Astrocyte (in vitro differentiated cells and primary cell): ENCODE data around the gene MIDN. TPM values are rescaled to one million over a fixed set of nuclear protein-coding genes. Genes with fewer than 3 reads are reported as not detected.

Experiments used
- DNase-seq: peaks from one replicate; pipeline ENCODE4 v3.0.0-alpha.2; 2010; ENCODE audit warnings: low read depth
- FAIRE-seq: peaks from 2 replicates; lab custom pipeline; 2011; peaks lifted over from hg19 to GRCh38; lab: Jason Lieb, UNC
- H2AFZ ChIP-seq: 2 replicates; pipeline ENCODE4 v1.6.0; 2012; ENCODE audit warnings: low read depth, low read length, inconsistent platforms
- H3K27ac ChIP-seq: 2 replicates; pipeline ENCODE4 v1.5.1; 2011; ENCODE audit warnings: low read depth, low read length, inconsistent platforms
- H3K27me3 ChIP-seq: 2 replicates; pipeline ENCODE4 v1.6.0; 2011; ENCODE audit warnings: low read length, inconsistent platforms; ENCODE audit not compliant: insufficient read depth
- H3K36me3 ChIP-seq: 2 replicates; pipeline ENCODE4 v1.5.1; 2011; ENCODE audit warnings: low read length, inconsistent platforms; ENCODE audit not compliant: insufficient read depth
- H3K4me1 ChIP-seq: 2 replicates; pipeline ENCODE4 v1.5.1; 2011; ENCODE audit warnings: low read length, inconsistent platforms; ENCODE audit not compliant: insufficient read depth
- H3K4me2 ChIP-seq: 2 replicates; pipeline ENCODE4 v1.6.0; 2012; ENCODE audit warnings: low read length, inconsistent platforms
- H3K4me3 ChIP-seq: 2 replicates; pipeline ENCODE4 v1.5.1; 2011; ENCODE audit warnings: low read depth, mild to moderate bottlenecking, low read length, inconsistent platforms; ENCODE audit not compliant: insufficient read depth
- H3K79me2 ChIP-seq: 2 replicates; pipeline ENCODE4 v1.6.0; 2012; ENCODE audit warnings: mild to moderate bottlenecking, low read length, inconsistent platforms; ENCODE audit not compliant: insufficient read depth
- H3K9ac ChIP-seq: 2 replicates; pipeline ENCODE4 v1.6.0; 2012; ENCODE audit warnings: mild to moderate bottlenecking, low read length, inconsistent platforms
- H3K9me3 ChIP-seq: 2 replicates; pipeline ENCODE4 v1.5.1; 2012; ENCODE audit warnings: low read depth, mild to moderate bottlenecking, low read length, inconsistent platforms; ENCODE audit not compliant: insufficient read depth
- H4K20me1 ChIP-seq: 2 replicates; pipeline ENCODE4 v1.6.0; 2012; ENCODE audit warnings: low read length, inconsistent platforms; ENCODE audit not compliant: insufficient read depth
- H3K27ac Mint-ChIP-seq: one replicate; pipeline ENCODE4 v1.8.0; 2021; ENCODE audit warnings: mild to moderate bottlenecking, mixed read lengths; ENCODE audit not compliant: unreplicated experiment
- H3K27me3 Mint-ChIP-seq: one replicate; pipeline ENCODE4 v1.8.0; 2021; ENCODE audit warnings: low read depth, mixed read lengths; ENCODE audit not compliant: unreplicated experiment
- H3K36me3 Mint-ChIP-seq: one replicate; pipeline ENCODE4 v1.8.0; 2021; ENCODE audit warnings: low read depth, mixed read lengths; ENCODE audit not compliant: unreplicated experiment
- H3K4me1 Mint-ChIP-seq: one replicate; pipeline ENCODE4 v1.8.0; 2021; ENCODE audit warnings: low read depth, mixed read lengths; ENCODE audit not compliant: unreplicated experiment
- H3K4me3 Mint-ChIP-seq: one replicate; pipeline ENCODE4 v1.8.0; 2021; ENCODE audit warnings: mild to moderate bottlenecking, moderate library complexity, mixed read lengths; ENCODE audit not compliant: unreplicated experiment
- H3K9me3 Mint-ChIP-seq: one replicate; pipeline ENCODE4 v1.8.0; 2021; ENCODE audit warnings: mild to moderate bottlenecking, mixed read lengths; ENCODE audit not compliant: unreplicated experiment
- CTCF ChIP-seq: IDR thresholded peaks from 2 replicates; pipeline ENCODE4 v1.5.1; 2011; ENCODE audit warnings: low read depth, mild to moderate bottlenecking, inconsistent platforms, low read length, moderate library complexity; ENCODE audit not compliant: insufficient read depth
- EZH2 ChIP-seq: IDR thresholded peaks from 2 replicates; pipeline ENCODE4 v1.6.1; 2012; ENCODE audit warnings: mild to moderate bottlenecking, low read length, inconsistent platforms; ENCODE audit not compliant: insufficient read depth
- total RNA-seq: library from RNA; stranded (reverse); gene quantifications from 2 replicates; pipeline ENCODE4 v1.2.1, GENCODE V29; 2021

MIDN gene
- total RNA-seq, 1 donor from 2014 or later, result 141 TPM

- H3K4me3 Mint-ChIP-seq, result no peak overlapping the region
- Histone ChIP-seq H3K27ac (no peak overlapping the region), H3K9me3 (no peaks in the 10 kb centered on the region), H3K4me1 (peaks cover 2% of the 10 kb centered on the region), H3K9ac (no peak overlapping the region), H3K79me2 (no peaks in the 10 kb centered on the region), H3K4me3 (no peak overlapping the region), H3K27me3 (peaks cover 5% of the 10 kb centered on the region), H3K36me3 (no peaks in the 10 kb centered on the region), H2AFZ (no peak overlapping the region), H4K20me1 (peaks cover 6% of the 10 kb centered on the region), H3K4me2 (no peak overlapping the region)
- FAIRE-seq (no peak), DNase-seq (no peak)
- TF ChIP-seq EZH2 (no peak), CTCF (no peak)
- peaks cover 6% of the 10 kb centered on the region for H3K27me3 Mint-ChIP-seq
- no peaks in the 10 kb centered on the region for H3K4me1 Mint-ChIP-seq
- no peak overlapping the region for H3K27ac Mint-ChIP-seq
- no peaks in the 10 kb centered on the region for H3K9me3 Mint-ChIP-seq
- no peaks in the 10 kb centered on the region for H3K36me3 Mint-ChIP-seq
Measured at GRCh38 chr19:1291761-1292418, 43.5 kb downstream of the MIDN start.

- H3K79me2 ChIP-seq, result no peaks in the 10 kb centered on the region
- Mint-ChIP-seq H3K36me3 (no peaks in the 10 kb centered on the region), H3K27me3 (peaks cover 6% of the 10 kb centered on the region), H3K4me1 (no peaks in the 10 kb centered on the region), H3K4me3 (peak overlapping the region; percentile 28), H3K27ac (no peak overlapping the region), H3K9me3 (no peaks in the 10 kb centered on the region)
- TF ChIP-seq CTCF (no peak), EZH2 (no peak)
- peaks cover 2% of the 10 kb centered on the region for H3K27me3 ChIP-seq
- H3K4me1 ChIP-seq, result peaks cover 2% of the 10 kb centered on the region
- DNase-seq (no peak), FAIRE-seq (no peak)
- no peak overlapping the region for H3K4me3 ChIP-seq
- peaks cover 6% of the 10 kb centered on the region for H4K20me1 ChIP-seq
- no peak overlapping the region for H3K9ac ChIP-seq
- no peak overlapping the region for H3K4me2 ChIP-seq
- no peak overlapping the region for H2AFZ ChIP-seq
- no peaks in the 10 kb centered on the region for H3K9me3 ChIP-seq
- no peak overlapping the region for H3K27ac ChIP-seq
- H3K36me3 ChIP-seq, result no peaks in the 10 kb centered on the region
Measured at GRCh38 chr19:1292419-1293151, 44.2 kb downstream of the MIDN start.
